Endothelial cell of umbilical vein (primary cell): ENCODE measurements around the gene IGFBP4. TPM values are rescaled to one million over a fixed set of nuclear protein-coding genes. Genes with fewer than 3 reads are reported as not detected.
A peak's percentile ranks its signal among the peaks of the same experiment; 100 is the strongest.

ENCODE experiments used
- BruUV-seq: library from RNA; stranded (reverse); fragments of 400-500 nt; replicated peaks from 2 replicates; lab custom pipeline; 2021; lab: Mats Ljungman, UMichigan
- CTCF ChIA-PET: fragments of 300-600, 350-600 bp; sonication (Branson Sonifier 250); formaldehyde crosslinking; loops from one replicate; lab custom pipeline; 2021; ENCODE audit warnings: antibody characterized with exemption, inconsistent platforms; lab: Charles Lee
- POLR2A ChIA-PET: fragments of 300-600, 350-600 bp; sonication (Branson Sonifier 250); formaldehyde crosslinking; loops from one replicate; lab custom pipeline; 2021; ENCODE audit warnings: antibody characterized with exemption, inconsistent platforms; lab: Charles Lee
- DNase-seq: peaks from one replicate; pipeline ENCODE4 v3.0.0-alpha.2; 2011; ENCODE audit warnings: low read depth, low spot score
- FAIRE-seq: peaks from 2 replicates; lab custom pipeline; 2011; peaks lifted over from hg19 to GRCh38; lab: Jason Lieb, UNC
- H2AFZ ChIP-seq: 2 replicates; pipeline ENCODE4 v1.6.0; 2012; ENCODE audit warnings: low read depth, low read length, control low read depth, inconsistent platforms
- H3K27ac ChIP-seq: 2 replicates; pipeline ENCODE4 v1.5.1; 2011; ENCODE audit warnings: low read depth, mild to moderate bottlenecking, control low read depth, low read length, moderate library complexity; ENCODE audit not compliant: insufficient read depth
- H3K27me3 ChIP-seq, 2 experiments: 2 replicates each; pipeline versions ENCODE4 v1.6.0 to v1.6.1; 2011; ENCODE audit warnings: low read length in 2 of 2, mixed read lengths in 1 of 2; ENCODE audit not compliant: control insufficient read depth in 2 of 2, insufficient read depth in 2 of 2
- H3K36me3 ChIP-seq, 2 experiments: 2 replicates in 1 of 2; 3 replicates in 1 of 2; pipeline ENCODE4 v1.5.1; 2011; ENCODE audit warnings: low read length in 2 of 2, mild to moderate bottlenecking in 1 of 2, moderate library complexity in 1 of 2; ENCODE audit not compliant: control insufficient read depth in 2 of 2, insufficient read depth in 2 of 2; ENCODE audit errors: extremely low read depth in 1 of 2
- H3K4me1 ChIP-seq: 3 replicates; pipeline ENCODE4 v1.5.1; 2011; ENCODE audit warnings: mild to moderate bottlenecking, low read length; ENCODE audit not compliant: control insufficient read depth, insufficient read depth; ENCODE audit errors: extremely low read depth
- H3K4me2 ChIP-seq: 2 replicates; pipeline ENCODE4 v1.6.1; 2011; ENCODE audit warnings: low read length, control low read depth, mixed read lengths; ENCODE audit not compliant: insufficient read depth
- H3K4me3 ChIP-seq, 3 experiments: fragments of 200-600 bp in 1 of 3; sonication (generic), shearing (Covaris generic) in 1 of 3; replicated peaks in 1 of 3; 2 replicates each; pipeline ENCODE4 v1.5.1; 2011 to 2016; ENCODE audit warnings: control low read depth in 3 of 3, low read length in 3 of 3, mild to moderate bottlenecking in 2 of 3, inconsistent platforms in 1 of 3, low read depth in 1 of 3, moderate library complexity in 1 of 3; ENCODE audit not compliant: insufficient read depth in 1 of 3
- H3K79me2 ChIP-seq: 2 replicates; pipeline ENCODE4 v1.6.0; 2012; ENCODE audit warnings: low read length, inconsistent platforms; ENCODE audit not compliant: control insufficient read depth, insufficient read depth
- H3K9ac ChIP-seq: replicated peaks from 2 replicates; pipeline ENCODE3; 2011; ENCODE audit warnings: low read length, control low read depth; ENCODE audit not compliant: insufficient read depth; ENCODE audit errors: extremely low read depth
- H3K9me1 ChIP-seq: replicated peaks from 3 replicates; pipeline ENCODE4 v1.6.0; 2011; ENCODE audit warnings: mild to moderate bottlenecking, low read length; ENCODE audit not compliant: control insufficient read depth, insufficient read depth; ENCODE audit errors: extremely low read depth
- H3K9me3 ChIP-seq: replicated peaks from 2 replicates; pipeline ENCODE4 v1.5.1; 2012; ENCODE audit warnings: low read length, inconsistent platforms; ENCODE audit not compliant: control insufficient read depth, insufficient read depth
- H4K20me1 ChIP-seq: replicated peaks from 2 replicates; pipeline ENCODE3; 2011; ENCODE audit warnings: mild to moderate bottlenecking, low read length; ENCODE audit not compliant: control insufficient read depth, insufficient read depth; ENCODE audit errors: extremely low read depth
- EZH2 ChIP-seq: IDR thresholded peaks from 2 replicates; pipeline ENCODE4 v1.6.1; 2012; ENCODE audit warnings: borderline replicate concordance, low read depth, mild to moderate bottlenecking, moderate library complexity, low read length, inconsistent platforms; ENCODE audit not compliant: severe bottlenecking
- FOS ChIP-seq: IDR thresholded peaks from 2 replicates; pipeline ENCODE4 v1.6.1; 2011; ENCODE audit warnings: mild to moderate bottlenecking, low read length, moderate library complexity, borderline replicate concordance; ENCODE audit not compliant: insufficient read depth
- MYC ChIP-seq: IDR thresholded peaks from one replicate; pipeline ENCODE4 v1.6.1; 2011; ENCODE audit warnings: mild to moderate bottlenecking, low read depth, low read length
- POLR2A ChIP-seq: IDR thresholded peaks from 2 replicates; pipeline ENCODE4 v1.6.1; 2012; ENCODE audit warnings: low read depth, mild to moderate bottlenecking, control low read depth, low read length
- dilution Hi-C: fragments of 300-500 bp; cut with MboI; formaldehyde crosslinking; loops from one replicate; pipeline ENCODE4 v1.15.0; 2019; ENCODE audit warnings: low sequenced_read_pairs; ENCODE audit not compliant: extremely low pct_ligation_motif_present
- intact Hi-C: fragments of 100-400 bp; cut with micrococcal nuclease; formaldehyde crosslinking; loops from one replicate; pipeline ENCODE4 v1.10.0; 2022
- polyA plus RNA-seq, 4 experiments: library from polyadenylated mRNA; depleted of rRNA in 3 of 4; stranded (reverse) in 3 of 4; unstranded in 1 of 4; fragments of >200 nt; gene quantifications; 2 replicates each; pipeline versions ENCODE4 v1.2.1 to v1.2.3, GENCODE V29; 2011 to 2012; ENCODE audit warnings: missing spikeins in 1 of 4
- total RNA-seq: library from RNA; stranded (reverse); gene quantifications from 2 replicates; pipeline ENCODE4 v1.2.3, GENCODE V29; 2021
- TF ChIP-seq, protein P1 (sequence below), 2 donors: IDR thresholded peaks; 1 replicate in 1 of 2; 2 replicates in 1 of 2; pipeline ENCODE4 v1.5.1; 2011; ENCODE audit warnings: low read length in 2 of 2, mild to moderate bottlenecking in 2 of 2, moderate library complexity in 2 of 2, control low read depth in 1 of 2, inconsistent platforms in 1 of 2, low read depth in 1 of 2; ENCODE audit not compliant: insufficient read depth in 1 of 2; ENCODE audit errors: extremely low read depth in 1 of 2

IGFBP4 gene
- total and polyA plus RNA-seq, 2 donors (not counting 3 experiments of a cell fraction or from before 2014, with no cell fraction given) = 377 to 618 TPM

- no peaks in the 10 kb centered on the region for H4K20me1 ChIP-seq
- H3K36me3 ChIP-seq = no peaks in the 10 kb centered on the region
- H3K27ac ChIP-seq = no peak overlapping the region
- dilution Hi-C loops (no loop called here), intact Hi-C loops (no loop called here)
- no peak overlapping the region for H3K9ac ChIP-seq
- H3K4me2 ChIP-seq = no peak overlapping the region
- H3K79me2 ChIP-seq = no peaks in the 10 kb centered on the region
- CTCF ChIA-PET = interaction anchor here (0.8 to 2.8 kb wide), 4 partner anchors 10 to 47 kb away, joined by 3 to 23 read pairs (median 6); partner anchors contain the start of gene TNS4
- FAIRE-seq (no peak), DNase-seq (no peak)
- no peak overlapping the region for H2AFZ ChIP-seq
- TF ChIP-seq FOS (peak; percentile 62), POLR2A (no peak), MYC (no peak), EZH2 (no peak)
- TF ChIP-seq, protein P1, sequence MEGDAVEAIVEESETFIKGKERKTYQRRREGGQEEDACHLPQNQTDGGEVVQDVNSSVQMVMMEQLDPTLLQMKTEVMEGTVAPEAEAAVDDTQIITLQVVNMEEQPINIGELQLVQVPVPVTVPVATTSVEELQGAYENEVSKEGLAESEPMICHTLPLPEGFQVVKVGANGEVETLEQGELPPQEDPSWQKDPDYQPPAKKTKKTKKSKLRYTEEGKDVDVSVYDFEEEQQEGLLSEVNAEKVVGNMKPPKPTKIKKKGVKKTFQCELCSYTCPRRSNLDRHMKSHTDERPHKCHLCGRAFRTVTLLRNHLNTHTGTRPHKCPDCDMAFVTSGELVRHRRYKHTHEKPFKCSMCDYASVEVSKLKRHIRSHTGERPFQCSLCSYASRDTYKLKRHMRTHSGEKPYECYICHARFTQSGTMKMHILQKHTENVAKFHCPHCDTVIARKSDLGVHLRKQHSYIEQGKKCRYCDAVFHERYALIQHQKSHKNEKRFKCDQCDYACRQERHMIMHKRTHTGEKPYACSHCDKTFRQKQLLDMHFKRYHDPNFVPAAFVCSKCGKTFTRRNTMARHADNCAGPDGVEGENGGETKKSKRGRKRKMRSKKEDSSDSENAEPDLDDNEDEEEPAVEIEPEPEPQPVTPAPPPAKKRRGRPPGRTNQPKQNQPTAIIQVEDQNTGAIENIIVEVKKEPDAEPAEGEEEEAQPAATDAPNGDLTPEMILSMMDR (IDR thresholded peaks at IDR 0.05; ENCODE audit: extremely low read depth in 1 of 2, insufficient read depth in 1 of 2, low read depth in 1 of 2, low read length in 2 of 2) = no peak
- H3K9me3 ChIP-seq = no peaks in the 10 kb centered on the region
- H3K27me3 ChIP-seq = peaks cover 2 to 8% of the 10 kb centered on the region in 2 experiments
- no peaks in the 10 kb centered on the region for H3K4me1 ChIP-seq
- H3K4me3 ChIP-seq = no peak overlapping the region
- POLR2A ChIA-PET = no interaction called here
- no TSS peak for BruUV-seq
- no peaks in the 10 kb centered on the region for H3K9me1 ChIP-seq
Observed at GRCh38 chr17:40485851-40486521, 42.7 kb downstream of the IGFBP4 start.
